ENCODE measurements around the gene CCNG2. TPM values are rescaled to one million over a fixed set of nuclear protein-coding genes. Genes with fewer than 3 reads are reported as not detected.

The CCNG2 gene
- total RNA-seq, 1 donor from 2014 or later = 115 TPM

DNA sequence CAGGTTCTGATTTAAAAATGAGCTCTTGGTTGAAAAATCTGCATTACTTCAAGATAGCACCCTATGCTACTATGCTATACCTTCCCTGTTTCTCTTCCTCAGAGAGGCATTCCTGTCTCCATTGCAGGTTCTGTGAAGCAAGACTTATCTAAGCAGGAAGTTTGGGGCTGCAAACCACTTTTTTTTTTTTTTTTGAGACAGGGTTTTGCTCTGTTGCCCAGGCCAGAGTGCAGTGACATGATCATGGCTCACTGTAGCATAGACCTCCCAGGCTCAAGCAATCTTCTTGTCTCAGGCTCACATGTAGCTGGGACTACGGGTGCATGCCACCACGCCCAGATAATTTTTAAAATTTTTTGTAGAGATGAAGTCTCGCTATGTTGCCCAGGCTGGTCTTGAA is 4.0 kb upstream of the CCNG2 start:
- peaks cover 10% of the 10 kb centered on the region for H3K9me3 Mint-ChIP-seq (ENCODE audit: unreplicated experiment)
- no peak for DNase-seq
- TF ChIP-seq CTCF (IDR thresholded peaks at IDR 0.05; ENCODE audit: partially characterized antibody, unreplicated experiment) = no peak
- no peaks in the 10 kb centered on the region for H3K36me3 Mint-ChIP-seq (ENCODE audit: unreplicated experiment)
- no peak overlapping the region for H3K4me3 Mint-ChIP-seq (ENCODE audit: unreplicated experiment)
- no peak overlapping the region for H3K27ac Mint-ChIP-seq (ENCODE audit: unreplicated experiment)
- H3K4me1 Mint-ChIP-seq (ENCODE audit: low read depth, unreplicated experiment) = peaks cover 17% of the 10 kb centered on the region
- peaks cover 9% of the 10 kb centered on the region for H3K27me3 Mint-ChIP-seq (ENCODE audit: unreplicated experiment)

GRCh38 chr4:77154065-77154464 is 2.9 kb upstream of the CCNG2 start:
- Mint-ChIP-seq H3K27me3 (ENCODE audit: unreplicated experiment) (peaks cover 9% of the 10 kb centered on the region), H3K9me3 (ENCODE audit: unreplicated experiment) (peaks cover 14% of the 10 kb centered on the region), H3K4me1 (ENCODE audit: low read depth, unreplicated experiment) (peaks cover 17% of the 10 kb centered on the region), H3K36me3 (ENCODE audit: unreplicated experiment) (no peaks in the 10 kb centered on the region), H3K27ac (ENCODE audit: unreplicated experiment) (no peak overlapping the region), H3K4me3 (ENCODE audit: unreplicated experiment) (no peak overlapping the region)
- TF ChIP-seq CTCF (IDR thresholded peaks at IDR 0.05; ENCODE audit: partially characterized antibody, unreplicated experiment) = no peak
- DNase-seq = no peak

GRCh38 chr4:77154761-77155499 is 2.1 kb upstream of the CCNG2 start:
- no peak for DNase-seq
- H3K9me3 Mint-ChIP-seq (ENCODE audit: unreplicated experiment) = peaks cover 23% of the 10 kb centered on the region
- H3K4me3 Mint-ChIP-seq (ENCODE audit: unreplicated experiment) = peak overlapping the region; percentile 36
- TF ChIP-seq CTCF (IDR thresholded peaks at IDR 0.05; ENCODE audit: partially characterized antibody, unreplicated experiment) = no peak
- peaks cover 14% of the 10 kb centered on the region for H3K27me3 Mint-ChIP-seq (ENCODE audit: unreplicated experiment)
- no peaks in the 10 kb centered on the region for H3K36me3 Mint-ChIP-seq (ENCODE audit: unreplicated experiment)
- H3K27ac Mint-ChIP-seq (ENCODE audit: unreplicated experiment) = peak overlapping the region; percentile 14
- peaks cover 17% of the 10 kb centered on the region for H3K4me1 Mint-ChIP-seq (ENCODE audit: low read depth, unreplicated experiment)

DNA sequence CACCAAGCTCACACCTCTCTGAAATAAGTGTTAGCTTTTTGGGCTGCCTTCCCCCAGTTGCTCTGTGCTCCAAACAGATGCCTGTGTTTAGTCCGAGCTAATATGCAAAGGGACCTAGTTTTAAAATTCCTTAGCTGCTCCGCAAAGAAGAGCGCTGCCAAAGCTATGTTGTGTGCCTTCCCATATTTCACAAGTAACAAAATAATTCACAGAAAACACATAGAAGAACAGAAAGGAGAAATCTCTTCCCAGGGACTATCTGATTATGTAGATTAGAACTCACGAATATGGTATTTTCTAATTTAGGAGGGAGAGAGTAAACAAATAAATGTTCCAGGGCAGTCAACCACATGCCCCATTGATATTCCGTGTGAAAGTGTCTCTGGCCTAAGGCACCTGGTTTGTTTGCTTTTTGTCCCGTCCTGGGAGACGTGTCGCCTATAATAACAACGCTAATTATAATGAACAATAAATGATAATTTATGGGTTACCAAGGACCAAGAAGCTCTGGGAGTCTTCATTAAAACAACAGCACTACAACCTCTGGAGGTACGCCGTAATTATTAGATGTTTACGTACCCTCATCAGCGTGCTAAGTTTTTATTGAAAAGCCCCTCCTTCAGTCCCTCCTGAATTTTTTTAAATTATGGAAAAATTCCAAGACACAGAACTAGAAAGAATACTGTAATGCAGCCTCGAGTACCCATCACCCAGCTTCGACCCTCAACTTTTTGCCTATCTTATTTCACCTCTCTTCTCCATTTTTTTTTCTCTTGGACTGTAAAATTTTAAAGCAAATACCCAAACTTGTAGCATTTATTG is 1.2 kb upstream of the CCNG2 start:
- Mint-ChIP-seq H3K4me1 (ENCODE audit: low read depth, unreplicated experiment) (peaks cover 19% of the 10 kb centered on the region), H3K4me3 (ENCODE audit: unreplicated experiment) (peak overlapping the region; percentile 97), H3K27ac (ENCODE audit: unreplicated experiment) (peak overlapping the region; percentile 98), H3K9me3 (ENCODE audit: unreplicated experiment) (peaks cover 23% of the 10 kb centered on the region), H3K27me3 (ENCODE audit: unreplicated experiment) (peaks cover 14% of the 10 kb centered on the region), H3K36me3 (ENCODE audit: unreplicated experiment) (no peaks in the 10 kb centered on the region)
- no peak for DNase-seq
- TF ChIP-seq CTCF (IDR thresholded peaks at IDR 0.05; ENCODE audit: partially characterized antibody, unreplicated experiment) = no peak

GRCh38 chr4:77156533-77156911 is 485 bp upstream of the CCNG2 start:
- peak; percentile 90 for DNase-seq
- Mint-ChIP-seq H3K27me3 (ENCODE audit: unreplicated experiment) (peaks cover 14% of the 10 kb centered on the region), H3K4me1 (ENCODE audit: low read depth, unreplicated experiment) (peaks cover 19% of the 10 kb centered on the region)

More at GRCh38 chr4:77156533-77156911, 485 bp upstream of the CCNG2 start:
- Mint-ChIP-seq H3K9me3 (ENCODE audit: unreplicated experiment) (peaks cover 23% of the 10 kb centered on the region), H3K36me3 (ENCODE audit: unreplicated experiment) (no peaks in the 10 kb centered on the region), H3K4me3 (ENCODE audit: unreplicated experiment) (peak overlapping the region; percentile 97), H3K27ac (ENCODE audit: unreplicated experiment) (peak overlapping the region; percentile 98)
- TF ChIP-seq CTCF (IDR thresholded peaks at IDR 0.05; ENCODE audit: partially characterized antibody, unreplicated experiment) = no peak

All from glutamatergic neuron (in vitro differentiated cells).